ENCODE data around the gene CLIP3.

Gene CLIP3

GRCh38 chr19:36059180-36059910, 26.7 kb upstream of the CLIP3 start:
- POLR2A ChIA-PET = no interaction called here
- TF ChIP-seq CTCF (IDR thresholded peaks at IDR 0.05; ENCODE audit: insufficient read depth, low read length, missing control alignments) = no peak
- CTCF ChIA-PET = interaction anchor here (0.6 to 4.8 kb wide), 12 partner anchors 11 to 180 kb away, joined by 3 to 69 read pairs (median 6); partner anchors contain the start of gene TBCB
- H3K4me3 ChIP-seq (ENCODE audit: low read depth, low read length) = no peak overlapping the region
- DNase-seq (ENCODE audit: low read depth, low spot score) = no peak

- no peak overlapping the region for H3K4me3 ChIP-seq (ENCODE audit: low read depth, low read length)
- TF ChIP-seq CTCF (IDR thresholded peaks at IDR 0.05; ENCODE audit: insufficient read depth, low read length, missing control alignments) = no peak
- ChIA-PET POLR2A (no interaction called here), CTCF (interaction anchor here (0.6 to 4.8 kb wide), 10 partner anchors 12 to 180 kb away, joined by 3 to 69 read pairs (median 10); no protein-coding TSS in a partner anchor)
- DNase-seq (ENCODE audit: low read depth, low spot score) = no peak
Observed at GRCh38 chr19:36058481-36059179, 26.0 kb upstream of the CLIP3 start.

- ChIA-PET CTCF (interaction anchor here (0.6 to 3.8 kb wide), 5 partner anchors 12 to 160 kb away, joined by 3 to 18 read pairs (median 3); partner anchors contain the start of gene ZNF146), POLR2A (interaction anchor here (0.8 to 1.2 kb wide), 2 partner anchors 13 to 41 kb away, joined by 6 to 11 read pairs; partner anchors contain the start of gene ALKBH6)
- H3K4me3 ChIP-seq (ENCODE audit: low read depth, low read length) = peak within 1 kb of the TSS; percentile 74
- TF ChIP-seq CTCF (IDR thresholded peaks at IDR 0.05; ENCODE audit: insufficient read depth, low read length, missing control alignments) = no peak
- DNase-seq (ENCODE audit: low read depth, low spot score) = peak; percentile 31
Observed at GRCh38 chr19:36054733-36055686, 22.3 kb upstream of the CLIP3 start, which contains the start of gene WDR62. WDR62 (plus strand) TSS chr19:36054897; CDS start chr19:36054972, 75 bp downstream.

DNA sequence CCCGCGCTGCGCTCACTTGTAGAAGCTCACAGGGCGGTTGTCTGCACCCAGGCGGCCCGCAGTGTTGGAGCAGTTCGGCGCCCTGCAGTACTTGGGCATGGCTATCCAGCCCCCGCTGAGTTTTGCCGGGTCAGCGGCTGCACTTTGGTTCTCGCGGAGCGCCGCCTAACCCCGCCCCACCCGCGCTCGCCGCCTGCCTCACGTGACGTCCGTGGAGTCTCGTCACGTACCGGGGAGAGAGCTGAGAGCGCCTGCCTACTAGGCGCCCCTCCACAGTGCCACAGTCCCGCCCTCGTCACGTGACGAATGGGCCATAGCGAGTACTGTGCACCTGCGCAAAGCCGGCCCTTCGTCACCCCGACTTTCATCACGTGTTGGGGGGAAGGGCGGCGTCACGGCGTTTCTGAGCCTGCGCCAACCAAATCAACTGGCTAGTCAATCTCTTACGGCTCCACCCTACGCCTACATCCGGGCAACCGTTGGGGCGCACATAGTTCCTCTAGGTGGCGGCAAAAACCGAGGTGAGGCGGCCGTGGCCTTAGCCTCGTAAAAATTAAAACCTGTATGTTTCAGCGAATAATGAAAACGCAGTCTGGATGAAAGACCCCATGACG, 21.6 kb upstream of the CLIP3 start, which contains the start of gene THAP8:
THAP8 (minus strand) TSS at position 167 of the 614 bp plus-strand sequence; CDS start at position 99, 68 bp downstream.
- POLR2A ChIA-PET = interaction anchor here (0.8 to 1.2 kb wide), 2 partner anchors 13 to 40 kb away, joined by 6 to 11 read pairs; partner anchors contain the start of gene ALKBH6
- DNase-seq (ENCODE audit: low read depth, low spot score) = peak; percentile 92
- TF ChIP-seq CTCF (IDR thresholded peaks at IDR 0.05; ENCODE audit: insufficient read depth, low read length, missing control alignments) = peak; percentile 47
- CTCF ChIA-PET = interaction anchor here (0.8 to 3.8 kb wide), 6 partner anchors 10 to 59 kb away, joined by 3 to 18 read pairs (median 4); partner anchors contain the start of gene SYNE4
- H3K4me3 ChIP-seq (ENCODE audit: low read depth, low read length) = peak within 1 kb of the TSS; percentile 74

DNA sequence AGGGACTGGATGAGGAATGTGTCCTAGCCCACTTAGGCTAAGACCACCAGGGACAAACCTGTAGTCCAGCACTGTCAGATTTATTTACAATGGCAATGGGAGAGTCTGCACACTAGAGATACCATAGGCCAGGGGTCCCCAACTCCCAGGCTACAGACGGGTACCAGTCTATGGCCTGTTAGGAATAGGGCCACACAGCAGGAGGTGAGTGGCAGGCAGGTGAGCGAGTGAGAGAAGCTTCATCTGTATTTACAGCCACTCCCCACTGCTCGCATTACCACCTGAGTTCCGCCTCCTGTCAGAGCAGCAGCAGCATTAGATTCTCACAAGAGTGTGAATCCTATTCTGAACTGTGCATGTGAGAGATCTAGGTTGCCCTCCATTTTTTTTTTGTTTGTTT, 19.0 kb upstream of the CLIP3 start:
- ChIA-PET POLR2A (no interaction called here), CTCF (no interaction called here)
- no peak for DNase-seq (ENCODE audit: low read depth, low spot score)
- TF ChIP-seq CTCF (IDR thresholded peaks at IDR 0.05; ENCODE audit: insufficient read depth, low read length, missing control alignments) = no peak
- no peak overlapping the region for H3K4me3 ChIP-seq (ENCODE audit: low read depth, low read length)
